ENCODE measurements around the gene LANCL1.

LANCL1 gene

DNA sequence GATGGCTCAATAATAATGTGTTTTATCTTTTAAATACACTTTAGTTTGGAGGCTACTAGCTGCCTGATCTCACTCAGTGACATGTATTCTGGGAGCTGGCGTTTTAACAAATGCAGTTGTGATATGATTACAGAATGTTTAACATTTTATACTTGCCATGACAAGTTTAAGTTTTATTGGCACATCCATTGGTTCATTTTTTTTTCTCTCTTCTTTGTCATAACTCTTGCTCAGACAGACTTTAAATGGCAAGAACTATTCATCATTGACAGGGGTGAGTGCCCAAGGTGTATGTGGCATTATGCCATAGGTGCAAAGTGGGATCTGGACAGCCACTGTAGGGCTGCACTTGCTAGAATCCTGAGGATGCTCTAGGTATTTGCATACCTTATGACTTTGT is 89.5 kb downstream of the LANCL1 start:
- DNase-seq: no peak

All from activated CD4-positive, alpha-beta T cell treated with anti-CD3 and anti-CD28 coated beads, Interleukin-10, Interleukin-2, amounts not matched to agents 100 ng/mL and 50 ng/mL, durations not matched to agents 16 hours and 8 hours (primary cell).